Calu3 (cell line): Measurements from ENCODE around the gene TBC1D8. TPM values are rescaled to one million over a fixed set of nuclear protein-coding genes. Genes with fewer than 3 reads are reported as not detected.

Source experiments
- BruUV-seq: library from RNA; stranded (reverse); fragments of 400-500 nt; replicated peaks from 2 replicates; lab custom pipeline; 2021; lab: Mats Ljungman, UMichigan
- CTCF ChIA-PET: fragments of 300-600 bp; sonication (Branson Sonifier 250); formaldehyde crosslinking; loops from one replicate; lab custom pipeline; 2022; ENCODE audit warnings: antibody characterized with exemption; lab: Charles Lee
- DNase-seq: peaks from one replicate; pipeline ENCODE4 v3.0.0; 2022
- H3K27ac Mint-ChIP-seq: one replicate; pipeline ENCODE4 v1.8.0; 2022; ENCODE audit warnings: mixed read lengths; ENCODE audit not compliant: unreplicated experiment
- H3K27me3 Mint-ChIP-seq: one replicate; pipeline ENCODE4 v1.8.0; 2022; ENCODE audit warnings: mixed read lengths; ENCODE audit not compliant: unreplicated experiment
- H3K36me3 Mint-ChIP-seq: one replicate; pipeline ENCODE4 v1.8.0; 2022; ENCODE audit warnings: mild to moderate bottlenecking, moderate library complexity, mixed read lengths; ENCODE audit not compliant: insufficient read depth, unreplicated experiment
- H3K4me1 Mint-ChIP-seq: one replicate; pipeline ENCODE4 v1.8.0; 2022; ENCODE audit warnings: mild to moderate bottlenecking, low read depth, mixed read lengths; ENCODE audit not compliant: unreplicated experiment
- H3K4me3 Mint-ChIP-seq: one replicate; pipeline ENCODE4 v1.8.0; 2022; ENCODE audit warnings: mild to moderate bottlenecking, low read depth, moderate library complexity, mixed read lengths; ENCODE audit not compliant: unreplicated experiment
- H3K9me3 Mint-ChIP-seq: one replicate; pipeline ENCODE4 v1.8.0; 2022; ENCODE audit warnings: low read depth, mixed read lengths; ENCODE audit not compliant: unreplicated experiment
- intact Hi-C: fragments of 100-400 bp; cut with micrococcal nuclease; formaldehyde crosslinking; loops from one replicate; pipeline ENCODE4 v1.10.0; 2022; ENCODE audit not compliant: unreplicated experiment
- total RNA-seq: library from RNA; stranded (reverse); gene quantifications from 2 replicates; pipeline ENCODE4 v1.2.3, GENCODE V29; 2022
- TF ChIP-seq, protein P1 (sequence below): fragments of 200-600 bp; IDR thresholded peaks from one replicate; pipeline ENCODE4 v1.8.0; 2022; ENCODE audit warnings: antibody characterized with exemption; ENCODE audit not compliant: unreplicated experiment

Gene TBC1D8
- total RNA-seq, 1 experiment from 2014 or later: 25.3 TPM

- Mint-ChIP-seq H3K9me3 (no peaks in the 10 kb centered on the region), H3K4me3 (no peak overlapping the region), H3K27ac (no peak overlapping the region), H3K36me3 (peaks cover 4% of the 10 kb centered on the region), H3K27me3 (no peaks in the 10 kb centered on the region), H3K4me1 (peaks cover 16% of the 10 kb centered on the region)
- CTCF ChIA-PET: interaction anchor here (1.4 kb wide), 1 partner anchor 14 kb away, joined by 4 read pairs; no protein-coding TSS in a partner anchor
- intact Hi-C loops: no loop called here
- DNase-seq: no peak
- TF ChIP-seq, protein P1, sequence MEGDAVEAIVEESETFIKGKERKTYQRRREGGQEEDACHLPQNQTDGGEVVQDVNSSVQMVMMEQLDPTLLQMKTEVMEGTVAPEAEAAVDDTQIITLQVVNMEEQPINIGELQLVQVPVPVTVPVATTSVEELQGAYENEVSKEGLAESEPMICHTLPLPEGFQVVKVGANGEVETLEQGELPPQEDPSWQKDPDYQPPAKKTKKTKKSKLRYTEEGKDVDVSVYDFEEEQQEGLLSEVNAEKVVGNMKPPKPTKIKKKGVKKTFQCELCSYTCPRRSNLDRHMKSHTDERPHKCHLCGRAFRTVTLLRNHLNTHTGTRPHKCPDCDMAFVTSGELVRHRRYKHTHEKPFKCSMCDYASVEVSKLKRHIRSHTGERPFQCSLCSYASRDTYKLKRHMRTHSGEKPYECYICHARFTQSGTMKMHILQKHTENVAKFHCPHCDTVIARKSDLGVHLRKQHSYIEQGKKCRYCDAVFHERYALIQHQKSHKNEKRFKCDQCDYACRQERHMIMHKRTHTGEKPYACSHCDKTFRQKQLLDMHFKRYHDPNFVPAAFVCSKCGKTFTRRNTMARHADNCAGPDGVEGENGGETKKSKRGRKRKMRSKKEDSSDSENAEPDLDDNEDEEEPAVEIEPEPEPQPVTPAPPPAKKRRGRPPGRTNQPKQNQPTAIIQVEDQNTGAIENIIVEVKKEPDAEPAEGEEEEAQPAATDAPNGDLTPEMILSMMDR: no peak
- no TSS peak for BruUV-seq
Observed at GRCh38 chr2:101161658-101162057, 10.5 kb upstream of the TBC1D8 start.

DNA sequence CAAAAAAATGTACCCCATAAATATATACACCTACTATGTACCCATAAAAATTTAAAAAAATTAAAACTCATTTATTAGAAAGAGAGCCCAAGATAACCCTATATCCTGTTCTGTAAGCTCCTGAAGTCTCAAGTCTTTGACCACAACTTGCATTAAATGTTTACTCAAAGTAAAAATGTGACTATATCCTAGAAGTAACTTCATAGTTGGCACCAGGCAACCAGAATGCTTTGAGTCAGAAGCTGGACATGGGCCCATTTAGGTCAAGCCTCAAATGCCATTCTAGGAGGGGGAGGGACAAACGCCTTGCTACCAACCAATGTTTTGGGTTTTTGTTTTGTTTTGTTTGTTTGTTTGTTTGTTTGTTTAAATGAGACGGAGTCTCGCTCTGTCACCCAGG lies 9.3 kb upstream of the TBC1D8 start:
- Mint-ChIP-seq H3K4me3 (no peak overlapping the region), H3K27ac (no peak overlapping the region), H3K9me3 (no peaks in the 10 kb centered on the region), H3K27me3 (no peaks in the 10 kb centered on the region), H3K4me1 (peaks cover 16% of the 10 kb centered on the region), H3K36me3 (peaks cover 4% of the 10 kb centered on the region)
- DNase-seq: peak; percentile 56
- no TSS peak for BruUV-seq
- intact Hi-C loops: no loop called here
- TF ChIP-seq, protein P1: no peak
- CTCF ChIA-PET: interaction anchor here (1.2 kb wide), 2 partner anchors 37 to 45 kb away, joined by 4 read pairs; no protein-coding TSS in a partner anchor

DNA sequence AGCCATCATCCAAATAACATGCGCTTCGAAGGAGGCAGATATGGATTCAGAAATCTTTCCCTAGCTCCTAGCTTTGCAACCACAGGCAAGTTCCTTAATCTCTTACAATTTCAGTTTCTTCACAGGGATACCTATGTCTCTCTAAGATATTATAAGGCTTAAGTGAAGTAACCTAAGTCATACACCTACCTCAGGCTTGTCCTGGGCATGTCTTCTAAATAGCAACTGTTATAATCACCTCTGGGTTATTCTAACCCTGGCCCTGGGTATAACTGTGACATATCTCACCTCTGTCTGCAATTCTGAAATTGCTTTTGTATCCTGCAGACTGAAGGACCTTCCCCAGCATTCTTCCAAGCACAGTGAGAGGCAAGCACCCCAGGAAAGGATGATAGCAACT lies 8.3 kb upstream of the TBC1D8 start:
- Mint-ChIP-seq H3K4me3 (no peak overlapping the region), H3K36me3 (peaks cover 4% of the 10 kb centered on the region), H3K9me3 (no peaks in the 10 kb centered on the region), H3K27ac (no peak overlapping the region), H3K27me3 (no peaks in the 10 kb centered on the region), H3K4me1 (peaks cover 16% of the 10 kb centered on the region)
- CTCF ChIA-PET: no interaction called here
- DNase-seq: no peak
- intact Hi-C loops: no loop called here
- no TSS peak for BruUV-seq
- TF ChIP-seq, protein P1: no peak

GRCh38 chr2:101157272-101157671 lies 6.1 kb upstream of the TBC1D8 start:
- BruUV-seq: no TSS peak
- H3K36me3 Mint-ChIP-seq: peaks cover 4% of the 10 kb centered on the region
- peaks cover 17% of the 10 kb centered on the region for H3K4me1 Mint-ChIP-seq
- TF ChIP-seq, protein P1: no peak
- no peak for DNase-seq
- H3K27ac Mint-ChIP-seq: no peak overlapping the region
- H3K4me3 Mint-ChIP-seq: no peak overlapping the region
- CTCF ChIA-PET: interaction anchor here (0.9 kb wide), 1 partner anchor 254 kb away, joined by 3 read pairs; no protein-coding TSS in a partner anchor
- H3K9me3 Mint-ChIP-seq: no peaks in the 10 kb centered on the region
- H3K27me3 Mint-ChIP-seq: no peaks in the 10 kb centered on the region
- intact Hi-C loops: no loop called here
